ENCODE results near the gene JCHAIN. TPM values are rescaled to one million over a fixed set of nuclear protein-coding genes. Genes with fewer than 3 reads are reported as not detected.

Gene JCHAIN
- total and polyA plus RNA-seq, 2 of the 13 experiments (the other 11 are each of a cell fraction or from before 2014, with no cell fraction given) = not detected

GRCh38 chr4:70687821-70688794 is 21.8 kb upstream of the JCHAIN start, which contains the start of gene UTP3 (continued):
- TF ChIP-seq, protein P1, sequence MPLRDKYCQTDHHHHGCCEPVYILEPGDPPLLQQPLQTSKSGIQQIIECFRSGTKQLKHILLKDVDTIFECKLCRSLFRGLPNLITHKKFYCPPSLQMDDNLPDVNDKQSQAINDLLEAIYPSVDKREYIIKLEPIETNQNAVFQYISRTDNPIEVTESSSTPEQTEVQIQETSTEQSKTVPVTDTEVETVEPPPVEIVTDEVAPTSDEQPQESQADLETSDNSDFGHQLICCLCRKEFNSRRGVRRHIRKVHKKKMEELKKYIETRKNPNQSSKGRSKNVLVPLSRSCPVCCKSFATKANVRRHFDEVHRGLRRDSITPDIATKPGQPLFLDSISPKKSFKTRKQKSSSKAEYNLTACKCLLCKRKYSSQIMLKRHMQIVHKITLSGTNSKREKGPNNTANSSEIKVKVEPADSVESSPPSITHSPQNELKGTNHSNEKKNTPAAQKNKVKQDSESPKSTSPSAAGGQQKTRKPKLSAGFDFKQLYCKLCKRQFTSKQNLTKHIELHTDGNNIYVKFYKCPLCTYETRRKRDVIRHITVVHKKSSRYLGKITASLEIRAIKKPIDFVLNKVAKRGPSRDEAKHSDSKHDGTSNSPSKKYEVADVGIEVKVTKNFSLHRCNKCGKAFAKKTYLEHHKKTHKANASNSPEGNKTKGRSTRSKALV (CRISPR knock-in tag; IDR thresholded peaks at IDR 0.05) = peak; percentile 89
- TF ChIP-seq PRMT3 (CRISPR knock-in tag; IDR thresholded peaks at IDR 0.05; ENCODE audit: borderline replicate concordance, low read depth) (peak; percentile 66; the same call in 1 of the 2 replicates), MEIS1 (CRISPR knock-in tag; IDR thresholded peaks at IDR 0.05; ENCODE audit: borderline replicate concordance) (peak; percentile 76; the same call in 1 of the 2 replicates), ATRX (CRISPR knock-in tag; IDR thresholded peaks at IDR 0.05; ENCODE audit: borderline replicate concordance) (no peak), FOXA3 (CRISPR knock-in tag; IDR thresholded peaks at IDR 0.05) (peak; percentile 78), CC2D1A (CRISPR knock-in tag; IDR thresholded peaks at IDR 0.05) (0 out of 2 replicates have a peak, but pooled peaks have one; percentile 87), ZNF101 (CRISPR knock-in tag; IDR thresholded peaks at IDR 0.05; ENCODE audit: borderline replicate concordance, low read depth) (no peak), XRCC5 (optimal IDR thresholded peaks at IDR 0.05; ENCODE audit: low read length) (peak; percentile 99), SIX1 (CRISPR knock-in tag; IDR thresholded peaks at IDR 0.05; ENCODE audit: borderline replicate concordance) (0 out of 2 replicates have a peak, but pooled peaks have one; percentile 0), ZBTB21 (CRISPR knock-in tag; IDR thresholded peaks at IDR 0.05) (peak; percentile 56; the same call in 1 of the 2 replicates), GLI4 (CRISPR knock-in tag; IDR thresholded peaks at IDR 0.05; ENCODE audit: borderline replicate concordance) (no peak), ELK4 (CRISPR knock-in tag; IDR thresholded peaks at IDR 0.05; ENCODE audit: borderline replicate concordance) (no peak), ZNF10 (CRISPR knock-in tag; IDR thresholded peaks at IDR 0.05; ENCODE audit: borderline replicate concordance, low read depth) (no peak; the same call in 1 of the 2 replicates), ZNF496 (CRISPR knock-in tag; IDR thresholded peaks at IDR 0.05; ENCODE audit: insufficient replicate concordance) (no peak)
- TF ChIP-seq, protein P2, sequence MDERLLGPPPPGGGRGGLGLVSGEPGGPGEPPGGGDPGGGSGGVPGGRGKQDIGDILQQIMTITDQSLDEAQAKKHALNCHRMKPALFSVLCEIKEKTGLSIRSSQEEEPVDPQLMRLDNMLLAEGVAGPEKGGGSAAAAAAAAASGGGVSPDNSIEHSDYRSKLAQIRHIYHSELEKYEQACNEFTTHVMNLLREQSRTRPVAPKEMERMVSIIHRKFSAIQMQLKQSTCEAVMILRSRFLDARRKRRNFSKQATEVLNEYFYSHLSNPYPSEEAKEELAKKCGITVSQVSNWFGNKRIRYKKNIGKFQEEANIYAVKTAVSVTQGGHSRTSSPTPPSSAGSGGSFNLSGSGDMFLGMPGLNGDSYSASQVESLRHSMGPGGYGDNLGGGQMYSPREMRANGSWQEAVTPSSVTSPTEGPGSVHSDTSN (CRISPR knock-in tag; IDR thresholded peaks at IDR 0.05) = no peak
- TF ChIP-seq, protein P3, sequence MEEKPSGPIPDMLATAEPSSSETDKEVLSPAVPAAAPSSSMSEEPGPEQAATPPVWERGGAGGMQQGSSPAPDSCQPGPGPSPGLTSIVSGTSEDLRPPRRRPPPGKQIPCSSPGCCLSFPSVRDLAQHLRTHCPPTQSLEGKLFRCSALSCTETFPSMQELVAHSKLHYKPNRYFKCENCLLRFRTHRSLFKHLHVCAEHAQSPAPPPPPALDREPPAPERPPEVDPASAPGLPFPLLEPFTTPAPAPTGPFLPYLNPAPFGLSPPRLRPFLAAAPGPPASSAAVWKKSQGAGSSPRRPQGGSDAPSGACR (CRISPR knock-in tag; IDR thresholded peaks at IDR 0.05) = peak; percentile 90
- TF ChIP-seq, protein P4, sequence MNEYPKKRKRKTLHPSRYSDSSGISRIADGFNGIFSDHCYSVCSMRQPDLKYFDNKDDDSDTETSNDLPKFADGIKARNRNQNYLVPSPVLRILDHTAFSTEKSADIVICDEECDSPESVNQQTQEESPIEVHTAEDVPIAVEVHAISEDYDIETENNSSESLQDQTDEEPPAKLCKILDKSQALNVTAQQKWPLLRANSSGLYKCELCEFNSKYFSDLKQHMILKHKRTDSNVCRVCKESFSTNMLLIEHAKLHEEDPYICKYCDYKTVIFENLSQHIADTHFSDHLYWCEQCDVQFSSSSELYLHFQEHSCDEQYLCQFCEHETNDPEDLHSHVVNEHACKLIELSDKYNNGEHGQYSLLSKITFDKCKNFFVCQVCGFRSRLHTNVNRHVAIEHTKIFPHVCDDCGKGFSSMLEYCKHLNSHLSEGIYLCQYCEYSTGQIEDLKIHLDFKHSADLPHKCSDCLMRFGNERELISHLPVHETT (CRISPR knock-in tag; conservative IDR thresholded peaks at IDR 0.05) = peak; percentile 99
